ENCODE results near the gene STN1.

Gene STN1

DNA sequence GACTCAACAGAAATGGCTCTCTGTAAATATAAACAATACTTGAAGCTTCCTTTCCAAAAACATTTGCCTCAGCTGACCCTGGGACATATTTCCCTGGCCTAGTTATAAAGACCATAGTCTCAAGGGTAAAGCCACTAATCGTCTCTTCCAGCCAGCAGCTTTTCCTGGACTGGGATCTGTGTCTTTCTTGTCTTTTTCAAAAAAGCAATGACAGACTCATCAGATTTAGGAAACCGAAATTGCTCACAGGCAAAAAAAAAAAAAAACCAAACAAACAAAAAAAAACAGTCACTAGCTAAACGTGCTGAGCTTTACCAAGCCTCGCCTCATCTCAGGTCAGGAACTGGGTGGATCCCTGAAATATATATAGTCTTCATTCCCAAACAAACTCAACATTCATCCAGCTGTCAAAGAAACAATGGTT is 23.5 kb downstream of the STN1 start:
- H3K27ac Mint-ChIP-seq = peak overlapping the region; percentile 70
- no peak for DNase-seq
- peaks cover 60% of the 10 kb centered on the region for H3K4me1 Mint-ChIP-seq (ENCODE audit: low read depth)
- H3K36me3 Mint-ChIP-seq (ENCODE audit: low read depth) = peaks cover 75% of the 10 kb centered on the region
- H3K4me3 Mint-ChIP-seq = no peak overlapping the region
- H3K9me3 Mint-ChIP-seq = no peaks in the 10 kb centered on the region
- H3K27me3 Mint-ChIP-seq = no peaks in the 10 kb centered on the region

DNA sequence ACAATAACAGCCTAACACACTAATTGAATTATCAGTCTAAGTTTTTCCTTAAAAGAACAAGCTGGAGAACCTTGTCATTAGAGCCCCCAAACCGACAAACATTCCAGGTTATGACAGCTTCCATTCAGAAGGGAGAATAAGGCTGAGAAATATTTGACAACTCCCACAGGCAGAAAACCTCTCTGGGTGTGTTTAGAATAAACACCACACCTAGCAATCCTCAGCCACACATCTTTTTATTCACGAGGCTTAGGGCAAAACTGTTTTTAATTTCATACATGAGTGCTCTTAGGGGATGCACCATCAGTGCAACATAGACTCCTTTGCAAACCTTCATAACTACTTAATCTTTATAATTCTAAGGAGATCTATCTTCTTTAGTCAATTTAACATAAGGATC is 24.2 kb downstream of the STN1 start:
- Mint-ChIP-seq H3K9me3 (no peaks in the 10 kb centered on the region), H3K27ac (peak overlapping the region; percentile 70), H3K4me3 (no peak overlapping the region), H3K4me1 (ENCODE audit: low read depth) (peaks cover 66% of the 10 kb centered on the region), H3K27me3 (no peaks in the 10 kb centered on the region), H3K36me3 (ENCODE audit: low read depth) (peaks cover 76% of the 10 kb centered on the region)
- DNase-seq = no peak

DNA sequence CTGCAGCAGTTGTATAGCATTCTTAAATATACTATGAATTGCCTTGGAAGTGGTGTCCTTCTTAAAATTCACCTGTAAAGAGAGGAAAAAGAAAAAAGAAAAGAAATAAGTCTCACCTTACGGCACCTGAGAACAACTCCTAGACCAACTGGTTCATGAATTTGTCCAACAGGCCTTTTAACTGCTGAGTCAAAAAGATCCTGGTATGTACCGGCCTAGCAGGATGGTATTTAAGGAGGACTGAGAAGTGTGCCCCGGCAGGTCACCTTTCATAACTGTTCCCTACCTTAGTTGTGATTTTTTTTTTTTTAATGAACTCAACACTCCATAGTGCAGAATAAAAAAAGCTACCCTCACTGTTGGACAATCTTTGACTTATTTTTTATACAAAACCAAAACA is 25.8 kb downstream of the STN1 start:
- Mint-ChIP-seq H3K9me3 (no peaks in the 10 kb centered on the region), H3K4me1 (ENCODE audit: low read depth) (peaks cover 65% of the 10 kb centered on the region), H3K36me3 (ENCODE audit: low read depth) (peaks cover 77% of the 10 kb centered on the region), H3K27me3 (no peaks in the 10 kb centered on the region), H3K27ac (peak overlapping the region; percentile 20), H3K4me3 (no peak overlapping the region)
- no peak for DNase-seq

DNA sequence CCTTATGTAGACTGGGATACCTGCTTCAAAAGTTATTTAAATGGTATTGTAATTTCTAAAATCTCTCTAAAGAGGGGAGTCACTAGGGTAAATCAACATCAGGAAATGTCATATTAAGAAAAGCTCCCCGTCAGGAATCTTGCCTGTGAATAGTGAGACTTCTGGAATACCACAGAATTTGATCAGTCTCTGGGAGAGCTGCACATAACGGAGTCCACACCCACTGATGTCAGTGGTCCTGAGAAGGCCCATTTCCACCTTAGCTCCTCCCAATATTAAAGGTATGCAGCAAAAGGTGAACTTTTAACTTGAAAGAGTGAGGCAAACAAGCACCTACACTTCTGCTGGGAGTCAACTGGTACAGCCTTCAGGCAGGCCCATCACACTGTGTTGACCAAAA is 27.3 kb downstream of the STN1 start:
- Mint-ChIP-seq H3K36me3 (ENCODE audit: low read depth) (peaks cover 78% of the 10 kb centered on the region), H3K4me3 (no peak overlapping the region), H3K27ac (peak overlapping the region; percentile 92), H3K9me3 (no peaks in the 10 kb centered on the region), H3K27me3 (no peaks in the 10 kb centered on the region), H3K4me1 (ENCODE audit: low read depth) (peaks cover 59% of the 10 kb centered on the region)
- DNase-seq = no peak

DNA sequence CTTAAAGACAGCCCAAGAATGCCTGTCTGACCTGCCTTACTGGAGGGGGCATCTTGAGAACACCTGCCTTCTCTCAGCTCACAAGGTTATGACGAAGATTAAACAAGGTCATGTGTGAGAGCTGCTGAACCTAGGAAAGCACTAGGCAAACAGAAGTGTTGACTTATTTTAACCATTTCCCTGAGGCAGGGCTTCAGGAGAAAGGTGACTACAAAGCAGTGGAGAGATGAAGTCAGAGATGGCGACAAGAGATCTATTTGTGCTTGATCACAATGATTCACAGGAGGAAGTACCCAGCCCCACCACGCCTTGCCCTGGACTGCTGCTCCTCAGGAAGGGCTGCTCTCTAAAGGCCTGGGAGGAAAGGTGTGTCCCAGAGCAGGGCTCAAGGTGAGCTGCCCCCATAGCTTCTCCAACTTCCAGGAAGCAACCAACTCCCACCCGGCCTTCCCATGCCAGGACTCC is 27.8 kb downstream of the STN1 start:
- peak overlapping the region; percentile 92 for H3K27ac Mint-ChIP-seq
- no peak for DNase-seq
- H3K4me1 Mint-ChIP-seq (ENCODE audit: low read depth) = peaks cover 55% of the 10 kb centered on the region
- no peak overlapping the region for H3K4me3 Mint-ChIP-seq
- H3K27me3 Mint-ChIP-seq = no peaks in the 10 kb centered on the region
- no peaks in the 10 kb centered on the region for H3K9me3 Mint-ChIP-seq
- H3K36me3 Mint-ChIP-seq (ENCODE audit: low read depth) = peaks cover 79% of the 10 kb centered on the region

DNA sequence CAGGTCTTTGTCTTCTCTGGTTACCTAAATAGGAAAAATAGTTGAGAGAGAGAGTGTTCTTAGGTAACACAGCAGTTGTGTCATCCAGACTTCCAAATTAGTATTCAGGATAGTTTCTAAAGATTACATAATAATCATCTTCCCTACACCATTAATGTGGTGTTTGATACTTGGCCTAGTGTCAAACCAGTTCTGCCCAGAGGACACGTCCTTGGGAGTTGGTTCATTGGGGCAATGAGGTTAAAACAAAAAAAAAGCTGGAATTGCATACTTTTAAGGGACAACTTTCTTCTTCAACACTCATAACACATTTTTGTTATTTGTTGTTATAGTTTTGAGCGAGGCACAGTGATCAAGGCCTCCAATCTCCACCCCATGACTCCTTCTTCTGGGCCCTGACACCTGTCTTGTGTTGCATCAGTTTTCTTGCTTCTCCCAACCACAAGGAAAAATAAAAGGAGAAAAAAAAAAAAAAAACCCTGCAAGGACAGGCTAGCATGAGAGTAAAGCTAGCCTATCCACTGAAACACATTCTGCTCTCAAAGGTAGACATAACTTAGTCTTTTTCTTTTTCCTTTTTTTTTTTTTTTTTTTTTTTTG is 28.8 kb downstream of the STN1 start:
- Mint-ChIP-seq H3K9me3 (no peaks in the 10 kb centered on the region), H3K4me1 (ENCODE audit: low read depth) (peaks cover 49% of the 10 kb centered on the region), H3K36me3 (ENCODE audit: low read depth) (peaks cover 83% of the 10 kb centered on the region), H3K27me3 (no peaks in the 10 kb centered on the region), H3K4me3 (no peak overlapping the region), H3K27ac (peak overlapping the region; percentile 92)
- no peak for DNase-seq

DNA sequence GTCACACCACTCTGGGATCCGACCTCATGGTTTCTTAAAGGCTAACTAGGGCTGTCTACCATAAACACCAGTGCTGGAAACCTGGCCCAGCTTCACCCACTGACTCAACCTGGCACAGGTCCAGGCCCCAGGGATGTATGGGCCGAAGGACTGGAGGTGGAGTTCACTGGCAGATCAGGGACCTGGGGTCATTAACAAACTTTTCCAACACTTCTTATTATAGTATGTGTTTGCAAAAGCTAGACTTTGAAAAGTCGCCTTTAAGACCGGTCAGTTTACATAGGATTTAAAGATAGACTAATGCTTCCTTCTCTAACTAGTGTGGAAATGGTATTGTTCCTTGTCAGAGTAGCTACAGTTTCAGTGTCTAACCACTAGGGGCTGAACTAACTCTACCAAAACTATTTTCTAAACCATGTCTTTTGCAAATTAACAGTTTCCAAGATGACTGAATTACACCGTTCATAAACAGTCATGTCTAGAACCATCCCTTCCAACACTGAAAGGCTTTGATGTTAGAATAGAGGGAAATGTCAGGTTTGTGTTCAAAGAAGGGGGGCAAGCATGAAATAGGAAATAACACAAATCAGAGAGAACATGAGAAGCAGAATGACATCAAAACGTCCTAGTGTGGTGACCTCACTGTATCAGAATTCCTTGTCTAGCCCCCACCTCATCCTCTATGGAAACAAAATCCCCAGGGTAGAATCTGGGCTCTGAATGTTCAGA is 29.7 kb downstream of the STN1 start:
- no peaks in the 10 kb centered on the region for H3K27me3 Mint-ChIP-seq
- no peak overlapping the region for H3K4me3 Mint-ChIP-seq
- H3K36me3 Mint-ChIP-seq (ENCODE audit: low read depth) = peaks cover 80% of the 10 kb centered on the region
- DNase-seq = no peak
- H3K9me3 Mint-ChIP-seq = no peaks in the 10 kb centered on the region
- peak overlapping the region; percentile 92 for H3K27ac Mint-ChIP-seq
- H3K4me1 Mint-ChIP-seq (ENCODE audit: low read depth) = peaks cover 42% of the 10 kb centered on the region

DNA sequence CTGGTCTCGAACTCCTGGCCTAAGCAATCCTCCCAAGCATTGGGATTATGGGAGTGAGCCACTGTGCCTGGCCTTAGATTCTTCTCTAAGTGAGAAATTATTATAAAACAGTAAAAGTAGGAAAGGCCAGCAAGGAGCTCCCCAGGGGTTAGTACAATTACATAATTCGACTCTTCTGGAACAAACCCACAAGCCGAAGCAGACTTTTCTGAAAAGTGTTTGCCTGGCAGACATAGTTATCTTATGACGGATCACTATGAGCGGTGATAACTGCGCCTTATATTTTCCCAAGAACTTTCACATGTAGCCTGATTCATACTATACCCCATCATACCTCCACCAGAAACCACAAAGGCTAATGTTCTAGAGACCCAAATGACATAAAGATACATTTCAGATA is 32.4 kb downstream of the STN1 start:
- no peak overlapping the region for H3K4me3 Mint-ChIP-seq
- no peak for DNase-seq
- peaks cover 32% of the 10 kb centered on the region for H3K4me1 Mint-ChIP-seq (ENCODE audit: low read depth)
- H3K27ac Mint-ChIP-seq = no peak overlapping the region
- no peaks in the 10 kb centered on the region for H3K27me3 Mint-ChIP-seq
- no peaks in the 10 kb centered on the region for H3K9me3 Mint-ChIP-seq
- peaks cover 85% of the 10 kb centered on the region for H3K36me3 Mint-ChIP-seq (ENCODE audit: low read depth)

DNA sequence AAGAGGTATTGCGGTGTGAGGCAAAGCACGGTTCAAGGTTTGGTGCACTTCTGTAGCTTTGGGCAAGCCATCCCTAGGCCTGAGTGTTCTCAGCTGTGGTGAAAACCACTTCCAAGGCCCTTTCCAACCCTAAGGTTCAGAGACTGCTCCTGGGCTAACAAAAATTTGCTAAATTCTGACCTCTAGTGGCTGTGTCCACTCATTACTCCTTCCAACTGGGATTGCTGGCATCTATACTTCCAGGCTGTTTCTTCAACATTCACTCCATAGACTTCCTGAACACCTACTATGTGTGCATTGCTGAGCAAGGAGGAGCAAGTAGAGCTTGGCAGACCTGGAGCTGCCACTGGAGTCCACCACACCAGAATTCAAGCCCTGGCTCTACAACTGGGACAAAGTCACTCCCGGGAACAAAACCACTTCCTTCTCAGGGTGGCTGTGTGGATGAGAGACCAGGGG is 33.3 kb downstream of the STN1 start:
- Mint-ChIP-seq H3K27me3 (no peaks in the 10 kb centered on the region), H3K9me3 (no peaks in the 10 kb centered on the region), H3K36me3 (ENCODE audit: low read depth) (peaks cover 87% of the 10 kb centered on the region), H3K27ac (no peak overlapping the region), H3K4me1 (ENCODE audit: low read depth) (peaks cover 22% of the 10 kb centered on the region), H3K4me3 (no peak overlapping the region)
- DNase-seq = no peak

DNA sequence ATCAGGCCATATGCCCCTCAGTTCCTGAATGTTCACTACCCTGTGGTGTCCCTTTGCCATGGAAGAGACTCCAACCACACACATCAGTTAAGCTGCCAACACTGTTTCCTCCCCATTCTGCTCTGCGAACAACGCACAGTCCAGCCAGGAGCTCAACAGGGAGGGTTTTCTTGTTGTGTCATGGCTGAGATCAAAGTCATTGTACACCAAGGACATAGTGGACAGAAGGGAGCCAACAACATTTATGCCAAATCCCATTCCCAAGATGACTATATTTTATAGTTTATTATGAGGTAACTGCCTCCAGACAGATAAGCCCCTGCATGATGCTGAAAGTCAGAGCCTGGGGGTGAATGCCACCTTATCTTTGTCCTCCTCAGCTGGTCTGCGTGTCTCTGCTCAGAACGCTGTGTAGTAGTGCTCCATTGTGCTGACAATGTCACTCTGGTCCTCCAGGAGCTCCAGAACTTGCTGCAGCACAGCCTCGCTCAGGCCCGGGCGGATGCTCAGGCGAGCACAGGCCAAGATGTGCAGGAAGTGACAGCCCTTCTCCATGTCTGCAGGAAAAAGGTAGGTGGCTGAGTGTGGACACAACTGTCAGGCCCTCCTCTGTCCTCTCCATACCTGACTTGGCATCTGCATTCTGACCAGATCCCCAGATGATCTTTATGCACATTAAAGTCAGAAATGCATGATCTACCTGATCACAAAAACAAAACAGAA is 35.5 kb downstream of the STN1 start:
- Mint-ChIP-seq H3K9me3 (no peaks in the 10 kb centered on the region), H3K4me3 (no peak overlapping the region), H3K36me3 (ENCODE audit: low read depth) (peaks cover 90% of the 10 kb centered on the region), H3K27ac (no peak overlapping the region), H3K4me1 (ENCODE audit: low read depth) (peaks cover 6% of the 10 kb centered on the region), H3K27me3 (no peaks in the 10 kb centered on the region)
- DNase-seq = no peak

DNA sequence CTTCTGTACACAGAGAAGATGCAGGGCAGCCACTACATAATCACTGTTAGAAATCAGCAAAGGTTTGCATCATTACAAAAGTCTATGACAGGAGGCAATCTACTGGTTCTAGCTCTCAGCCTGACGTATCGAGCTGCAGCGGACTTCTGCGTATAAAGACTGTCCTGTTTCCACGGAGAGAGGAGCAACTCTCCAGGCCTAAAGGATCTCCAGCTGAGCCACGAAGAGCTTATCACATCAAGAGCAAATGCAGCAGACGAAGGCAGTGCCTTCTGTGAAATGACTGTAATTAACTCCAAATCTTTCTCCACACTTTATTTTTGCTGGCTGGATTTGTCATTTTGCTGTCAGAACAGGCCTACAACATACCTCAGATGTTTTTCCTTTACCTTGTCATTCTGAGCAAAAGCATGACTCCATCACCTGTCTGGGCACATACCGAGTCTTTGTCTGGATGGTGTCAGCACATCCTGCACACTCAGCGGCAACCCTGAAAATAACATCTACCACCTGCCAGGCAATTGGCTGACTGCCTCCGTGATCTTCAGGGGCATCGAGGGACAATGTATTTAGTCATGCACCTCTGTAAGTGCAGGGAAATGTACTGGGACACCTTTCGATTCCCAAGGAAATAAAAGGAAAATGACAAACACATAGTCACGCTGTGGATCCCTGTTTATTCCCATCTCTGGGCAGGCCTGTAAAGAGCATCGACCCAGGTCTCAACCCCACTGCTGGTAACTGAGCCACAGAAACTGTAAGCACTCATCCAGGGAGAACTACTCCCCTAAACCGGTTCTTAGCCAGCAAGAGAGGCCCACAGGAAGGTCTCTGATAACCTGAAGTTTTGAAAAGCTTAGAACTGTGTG is 36.3 kb downstream of the STN1 start:
- no peak for DNase-seq
- Mint-ChIP-seq H3K4me1 (ENCODE audit: low read depth) (peaks cover 6% of the 10 kb centered on the region), H3K9me3 (no peaks in the 10 kb centered on the region), H3K27me3 (no peaks in the 10 kb centered on the region), H3K4me3 (no peak overlapping the region), H3K27ac (no peak overlapping the region), H3K36me3 (ENCODE audit: low read depth) (peaks cover 85% of the 10 kb centered on the region)

DNA sequence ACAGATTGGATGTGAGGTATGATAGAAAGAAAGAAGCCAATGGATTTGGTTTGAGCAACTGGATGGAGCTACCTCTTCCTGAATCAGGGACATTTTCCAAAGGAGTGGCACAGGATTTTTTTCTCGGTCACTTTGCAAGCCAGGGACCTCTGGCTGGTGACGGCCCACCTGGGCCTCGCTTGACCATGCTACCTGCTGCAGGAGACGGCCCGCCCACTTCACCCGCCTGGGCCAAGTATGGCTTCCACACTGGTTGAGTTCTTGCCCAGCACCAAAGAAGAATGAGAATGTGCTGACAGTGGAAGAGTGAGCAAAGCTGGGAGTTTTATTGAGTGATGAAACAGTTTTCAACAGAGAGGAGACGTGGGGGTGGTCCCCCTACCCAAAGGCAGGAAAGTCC is 38.2 kb downstream of the STN1 start:
- no peak overlapping the region for H3K27ac Mint-ChIP-seq

DNA sequence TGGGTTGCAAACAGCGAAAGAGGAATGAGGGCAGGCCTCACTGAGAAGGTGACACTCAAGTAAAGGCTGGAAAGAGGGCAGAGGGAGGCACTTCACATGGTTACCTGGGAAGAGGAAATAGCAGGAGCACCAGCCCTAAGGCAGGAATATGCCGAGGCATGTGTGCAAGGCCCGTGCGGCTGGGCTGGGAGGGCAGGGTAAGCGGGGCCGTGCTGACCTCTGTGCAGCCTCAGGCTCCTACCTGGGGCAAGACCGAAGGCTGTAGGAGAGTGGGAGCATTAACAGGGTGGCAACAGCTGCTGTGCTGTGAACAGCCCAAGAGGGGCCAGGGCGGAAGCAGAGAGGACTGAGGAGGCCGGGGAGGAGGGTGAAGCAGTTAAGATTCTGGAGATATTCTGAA is 38.6 kb downstream of the STN1 start:
- no peaks in the 10 kb centered on the region for H3K9me3 Mint-ChIP-seq
- H3K4me1 Mint-ChIP-seq (ENCODE audit: low read depth) = no peaks in the 10 kb centered on the region
- no peak overlapping the region for H3K4me3 Mint-ChIP-seq
- H3K27ac Mint-ChIP-seq = no peak overlapping the region
- H3K27me3 Mint-ChIP-seq = no peaks in the 10 kb centered on the region
- no peak for DNase-seq
- H3K36me3 Mint-ChIP-seq (ENCODE audit: low read depth) = peaks cover 66% of the 10 kb centered on the region

More for the DNA sequence above, 38.2 kb downstream of the STN1 start:
- no peak overlapping the region for H3K4me3 Mint-ChIP-seq
- H3K4me1 Mint-ChIP-seq (ENCODE audit: low read depth) = peaks cover 1% of the 10 kb centered on the region
- H3K36me3 Mint-ChIP-seq (ENCODE audit: low read depth) = peaks cover 71% of the 10 kb centered on the region
- no peak for DNase-seq
- no peaks in the 10 kb centered on the region for H3K27me3 Mint-ChIP-seq
- H3K9me3 Mint-ChIP-seq = no peaks in the 10 kb centered on the region

DNA sequence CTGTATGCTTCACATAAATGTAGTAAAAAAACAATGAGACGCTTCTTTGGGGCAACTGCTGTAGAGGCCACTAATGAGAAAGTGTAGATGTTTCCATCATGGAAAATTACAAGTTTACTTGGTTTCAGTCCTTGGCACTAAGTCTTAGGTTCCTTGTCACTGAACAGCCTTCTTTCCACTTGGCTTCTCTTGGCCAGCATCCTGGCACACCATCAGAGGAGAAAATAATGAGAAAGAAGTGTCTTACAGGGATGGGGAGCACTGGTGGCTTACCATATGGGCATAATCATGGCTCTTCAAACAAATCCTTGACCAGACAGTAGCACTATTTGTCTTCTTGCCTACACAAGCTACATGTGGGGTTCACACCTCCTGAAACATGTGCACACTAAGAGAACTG is 40.1 kb downstream of the STN1 start:
- no peaks in the 10 kb centered on the region for H3K9me3 Mint-ChIP-seq
- H3K4me3 Mint-ChIP-seq = no peak overlapping the region
- no peak for DNase-seq
- peaks cover 60% of the 10 kb centered on the region for H3K36me3 Mint-ChIP-seq (ENCODE audit: low read depth)
- H3K27me3 Mint-ChIP-seq = no peaks in the 10 kb centered on the region
- H3K27ac Mint-ChIP-seq = peak overlapping the region; percentile 54
- H3K4me1 Mint-ChIP-seq (ENCODE audit: low read depth) = no peaks in the 10 kb centered on the region
